HG03097 (cell line): ENCODE measurements around the gene SEPTIN1.
"Not testable (repeated sequence)": the region's sequence is repeated elsewhere in the genome, so short reads cannot be mapped to it uniquely, and the experiment has no call there.

Source experiments
- ATAC-seq: cut with Tn5 transposase; IDR thresholded peaks from one replicate; pipeline ENCODE4 v1.9.1; 2021; ENCODE audit not compliant: unreplicated experiment, low FRiP score

The SEPTIN1 gene

GRCh38 chr16:30342751-30343490 lies 39.4 kb downstream of the SEPTIN1 start:
- no peak for ATAC-seq

DNA sequence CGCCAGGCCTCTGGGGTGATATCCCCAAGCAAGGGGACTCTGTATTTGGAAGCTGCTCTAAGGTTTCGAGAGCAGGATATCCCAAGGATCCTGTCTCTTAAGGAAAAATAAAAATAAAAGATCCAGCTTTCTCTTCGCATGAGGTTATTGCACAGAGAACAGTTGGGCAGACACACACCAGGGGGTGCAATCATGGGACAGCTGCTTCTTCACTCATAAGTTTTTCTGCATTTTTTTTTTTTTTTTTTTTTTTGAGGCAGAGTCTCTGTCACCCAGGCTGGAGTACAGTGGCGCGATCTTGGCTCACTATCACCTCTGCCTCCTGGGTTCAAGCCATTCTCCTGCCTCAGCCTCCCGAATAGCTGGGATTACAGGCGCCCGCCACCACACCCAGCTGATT lies 40.4 kb downstream of the SEPTIN1 start:
- ATAC-seq = not testable (repeated sequence)

DNA sequence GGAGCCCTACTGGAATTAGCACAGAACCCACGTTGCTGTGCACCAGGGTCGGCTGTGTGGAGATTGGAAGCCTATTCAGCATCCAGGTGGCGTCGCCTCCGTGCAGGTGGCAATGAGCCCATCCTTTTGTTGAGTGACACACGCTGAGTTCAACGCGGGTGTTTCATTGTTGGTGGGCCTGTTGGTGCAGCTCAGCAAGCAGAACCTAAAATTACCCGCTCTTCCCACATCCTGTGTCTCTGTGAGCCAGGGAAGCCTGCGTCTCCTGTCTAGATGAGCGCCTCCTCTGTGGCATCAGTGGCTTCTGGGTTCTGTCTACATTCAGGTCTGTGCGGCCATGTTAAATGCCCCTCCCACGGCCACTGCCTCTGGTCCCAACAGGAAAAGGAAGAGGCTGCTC lies 41.7 kb downstream of the SEPTIN1 start:
- no peak for ATAC-seq

- ATAC-seq = not testable (repeated sequence)
Measured at GRCh38 chr16:30338715-30339114, 43.6 kb downstream of the SEPTIN1 start.

- ATAC-seq = not testable (repeated sequence)
Measured at GRCh38 chr16:30337964-30338357, 44.4 kb downstream of the SEPTIN1 start.

- peak; percentile 22 for ATAC-seq
Measured at GRCh38 chr16:30335598-30336474, 46.5 kb downstream of the SEPTIN1 start.

- ATAC-seq = peak; percentile 82
Measured at GRCh38 chr16:30335028-30335597, 47.2 kb downstream of the SEPTIN1 start.

- ATAC-seq = peak; percentile 86
Measured at GRCh38 chr16:30334473-30334989, 47.8 kb downstream of the SEPTIN1 start.
